Measurements from ENCODE around the gene ATP6V1D.
"Not testable (repeated sequence)": the region's sequence is repeated elsewhere in the genome, so short reads cannot be mapped to it uniquely, and the experiment has no call there.

Gene ATP6V1D

DNA sequence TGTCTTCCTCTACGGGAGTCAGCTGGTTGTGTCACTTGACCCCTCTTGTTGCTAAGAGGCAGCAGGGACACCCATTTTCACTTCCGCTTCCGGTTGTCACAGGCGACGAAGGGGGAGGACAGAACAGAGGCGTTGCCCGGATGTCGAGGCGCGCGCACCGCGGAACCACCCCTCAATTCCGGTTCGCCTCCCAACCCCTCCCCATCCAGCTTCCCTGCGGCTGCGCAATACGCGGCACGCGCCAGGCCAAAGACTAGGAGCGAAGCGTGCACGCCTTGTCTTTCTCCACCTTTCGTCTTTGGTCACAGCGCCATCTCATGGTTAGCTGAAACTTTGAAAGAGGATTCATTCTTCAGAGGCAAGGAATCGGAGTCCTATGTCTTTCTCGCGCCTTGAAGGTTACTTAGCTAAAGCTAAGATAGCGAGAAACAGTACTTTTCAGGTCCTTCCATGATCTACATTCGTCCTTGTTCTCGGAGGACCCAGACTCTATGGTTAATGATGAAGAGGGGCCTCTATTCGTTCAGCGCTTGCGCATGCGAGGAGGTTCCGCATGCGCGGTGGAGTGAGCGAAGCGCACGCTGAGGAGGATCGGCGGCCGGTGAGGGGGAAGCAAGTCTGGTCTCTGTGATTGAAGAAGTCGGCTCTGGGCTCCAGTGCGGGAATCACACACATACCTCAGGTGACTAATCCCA, at the start of gene ATP6V1D, which contains the start of gene EIF2S1:
Gene ATP6V1D, minus strand, starts transcription at position 30 of the 695 bp plus-strand sequence. CDS start 106 bp downstream, outside the sequence.
Gene EIF2S1, plus strand, starts transcription at position 554 of the 695 bp plus-strand sequence. CDS start 4,440 bp downstream, outside the sequence.
- peak; percentile 99 for DNase-seq

DNA sequence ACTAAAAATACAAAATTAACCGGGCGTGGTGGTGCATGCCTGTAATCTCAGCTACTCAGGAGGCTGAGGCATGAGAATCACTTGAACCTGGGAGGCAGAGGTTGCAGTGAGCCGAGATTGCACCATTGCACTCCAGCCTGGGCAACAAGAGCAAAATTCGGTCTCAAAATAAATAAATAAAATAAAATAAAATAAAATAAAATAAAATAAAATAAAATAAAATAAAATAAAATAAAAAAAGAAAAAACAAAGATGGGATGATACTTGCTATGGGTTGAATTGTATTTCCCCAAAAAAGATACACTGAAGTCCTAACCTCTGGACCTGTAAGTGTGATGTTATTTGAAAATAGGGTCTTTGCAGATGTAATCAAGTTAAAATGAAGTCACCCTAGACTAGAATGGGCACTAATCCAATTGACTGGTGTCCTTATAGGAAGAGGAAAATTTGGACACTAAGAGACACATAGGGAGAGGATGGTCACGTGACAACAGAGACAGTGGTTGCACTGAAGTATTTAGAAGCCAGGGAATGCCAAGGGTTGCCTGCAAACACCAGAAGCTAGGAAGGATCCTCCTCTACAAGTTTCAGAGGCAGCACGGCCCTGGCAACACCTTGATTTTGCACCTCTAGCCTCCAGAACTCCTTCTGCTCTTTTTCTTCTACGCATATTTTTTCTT, 48.7 kb upstream of the ATP6V1D start:
- DNase-seq = not testable (repeated sequence)

DNA sequence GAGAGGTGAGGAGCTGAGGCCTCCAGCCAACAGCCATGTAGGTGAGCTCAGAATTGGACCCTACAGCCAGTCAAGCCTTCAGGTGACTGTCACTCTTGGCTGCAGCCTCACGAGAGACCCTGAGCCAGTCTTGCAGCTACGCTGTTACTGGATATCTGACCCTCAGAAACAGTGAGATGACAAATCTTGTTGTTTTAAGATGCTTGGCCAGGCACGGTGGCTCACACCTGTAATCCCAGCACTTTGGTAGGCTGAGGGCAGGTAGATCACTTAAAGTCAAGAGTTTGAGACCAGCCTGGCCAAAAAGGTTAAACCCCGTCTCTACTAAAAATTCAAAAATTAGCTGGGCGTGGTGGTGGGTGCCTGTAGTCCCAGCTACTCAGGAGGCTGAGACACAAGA, 46.2 kb upstream of the ATP6V1D start:
- no peak for DNase-seq

DNA sequence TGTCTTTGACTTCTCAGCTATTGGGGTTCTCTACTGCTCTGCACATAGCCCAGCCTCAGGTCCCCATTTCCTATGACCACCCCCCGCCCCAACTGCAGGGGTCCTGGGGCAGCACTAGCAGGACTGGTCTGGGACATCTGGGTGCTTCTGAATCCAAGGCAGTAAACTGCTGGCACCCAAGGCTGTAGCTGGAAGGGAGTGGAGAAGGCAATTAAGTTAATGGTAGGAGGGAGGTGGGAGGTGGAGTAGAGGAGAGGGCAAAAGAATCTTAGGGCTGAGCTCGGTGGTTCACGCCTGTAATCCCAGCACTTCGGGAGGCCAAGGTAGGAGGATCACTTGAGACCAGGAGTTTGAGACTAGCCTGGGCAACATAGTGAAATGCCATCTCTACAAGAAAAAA, 40.8 kb upstream of the ATP6V1D start:
- DNase-seq = no peak

DNA sequence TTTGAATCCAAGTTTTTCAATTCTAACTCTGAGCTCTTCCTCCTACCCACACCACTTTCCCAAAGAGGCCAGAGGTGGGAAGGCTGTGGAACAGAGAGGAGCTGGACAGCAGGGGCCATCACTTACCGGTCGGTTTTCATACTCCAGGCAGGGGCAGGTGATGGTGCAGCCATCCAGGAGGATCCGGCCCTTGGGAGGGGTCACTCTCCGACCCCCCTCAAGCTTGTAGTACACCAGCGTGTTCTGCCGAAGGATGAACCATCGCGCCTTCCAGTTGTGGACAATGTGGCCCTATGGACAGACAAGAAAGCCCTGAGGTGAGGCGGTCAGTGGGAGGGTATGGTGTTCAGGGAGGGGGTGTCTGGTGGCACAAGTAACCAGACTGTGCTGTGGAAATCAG, 37.9 kb upstream of the ATP6V1D start:
- no peak for DNase-seq

DNA sequence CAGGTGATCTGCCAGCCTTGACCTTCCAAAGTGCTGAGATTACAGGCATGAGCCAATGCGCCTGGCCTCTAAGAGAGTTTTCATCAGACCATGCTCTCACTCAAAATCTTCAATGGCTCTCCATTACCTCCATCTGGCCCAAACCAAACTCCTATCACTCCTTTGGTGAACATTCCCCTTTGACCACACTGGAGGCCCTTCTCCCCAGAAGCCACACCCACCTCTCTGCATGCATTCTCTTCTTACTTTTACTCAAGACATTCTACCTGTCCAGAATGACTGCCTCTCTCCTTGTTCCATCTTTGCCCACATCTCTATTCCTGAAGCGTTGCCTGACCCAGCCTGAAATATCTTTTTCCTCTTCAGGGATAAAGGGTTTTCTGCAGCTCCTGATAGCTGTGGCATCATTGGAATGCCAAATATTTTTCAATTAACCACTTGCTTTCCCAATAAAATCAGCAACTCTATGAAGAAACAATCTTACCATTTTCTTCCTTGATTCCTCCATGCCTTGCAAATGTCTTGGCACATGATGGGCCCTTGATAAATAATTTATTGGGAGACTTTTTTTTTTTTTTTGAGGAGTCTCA, 36.9 kb upstream of the ATP6V1D start:
- DNase-seq = no peak

DNA sequence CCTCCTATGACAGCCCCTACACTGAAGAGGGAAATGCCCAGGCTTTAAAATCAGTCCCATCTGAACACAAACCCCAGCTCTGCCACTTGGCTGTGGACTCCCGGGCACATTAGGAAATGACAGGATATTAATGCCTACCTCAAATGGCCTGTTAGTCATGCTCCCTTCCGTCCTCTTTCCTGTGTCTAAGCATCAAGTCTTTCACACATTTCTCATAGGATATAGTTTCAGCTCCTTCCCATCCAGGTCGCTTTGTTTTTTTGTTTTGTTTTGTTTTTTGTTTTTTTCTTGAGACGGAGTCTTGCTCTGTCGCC, 36.2 kb upstream of the ATP6V1D start:
- no peak for DNase-seq

DNA sequence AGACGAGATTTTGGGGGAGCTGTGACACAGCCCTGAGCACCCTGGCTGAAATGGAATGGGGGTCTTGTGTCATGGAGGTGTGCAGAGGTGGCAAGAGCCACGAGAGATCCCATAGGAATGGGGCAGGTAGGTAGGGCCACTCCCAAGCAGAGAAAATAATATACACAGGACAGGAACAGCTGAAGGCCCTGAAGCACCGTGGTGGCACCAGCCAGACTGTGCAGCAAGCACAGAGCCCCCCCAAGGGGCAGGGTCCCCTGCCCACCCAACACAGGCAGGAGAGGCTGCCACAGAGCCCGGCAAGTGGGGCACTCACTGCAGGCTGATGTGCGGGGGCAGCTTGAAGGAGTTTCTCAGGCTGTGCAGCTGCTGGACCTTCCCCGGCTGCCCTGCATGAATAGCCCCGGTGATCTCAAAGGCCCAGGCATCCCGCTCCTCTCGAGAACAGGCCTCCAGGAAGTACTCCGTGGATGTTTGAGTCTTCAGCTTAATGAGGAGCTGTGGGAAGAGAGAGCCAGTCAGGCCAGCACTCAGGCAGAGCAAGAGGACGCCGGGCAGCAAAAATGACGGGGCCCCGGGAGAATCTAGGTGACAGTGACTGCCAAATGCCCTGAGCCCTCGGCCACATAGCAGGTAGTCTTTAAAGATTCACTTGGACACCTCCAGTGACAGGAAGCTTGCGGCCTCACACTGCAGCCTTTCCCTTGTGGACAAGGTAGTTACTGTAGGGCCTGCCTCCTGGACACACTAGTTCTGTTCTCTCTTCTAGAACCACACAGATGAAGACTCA, 35.7 kb upstream of the ATP6V1D start:
- DNase-seq = no peak

DNA sequence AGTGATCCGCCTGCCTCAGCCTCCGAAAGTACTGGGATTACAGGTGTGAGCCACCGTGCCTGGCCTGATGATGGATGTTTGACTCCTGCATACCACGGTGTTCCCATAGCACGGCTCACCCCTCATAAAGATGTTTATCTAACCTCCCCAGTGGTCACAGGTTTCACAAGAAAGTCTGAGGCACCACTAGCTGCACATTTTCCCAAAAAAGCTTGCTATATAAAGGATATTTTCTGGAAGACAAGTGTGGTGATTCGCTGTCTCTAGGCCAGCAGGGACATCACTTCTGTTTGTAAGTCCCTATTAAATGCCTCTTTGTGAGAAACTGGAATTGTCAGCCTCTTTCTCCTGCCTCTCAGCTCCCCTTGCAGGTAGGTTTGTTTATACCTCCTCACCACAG, 34.1 kb upstream of the ATP6V1D start:
- no peak for DNase-seq

DNA sequence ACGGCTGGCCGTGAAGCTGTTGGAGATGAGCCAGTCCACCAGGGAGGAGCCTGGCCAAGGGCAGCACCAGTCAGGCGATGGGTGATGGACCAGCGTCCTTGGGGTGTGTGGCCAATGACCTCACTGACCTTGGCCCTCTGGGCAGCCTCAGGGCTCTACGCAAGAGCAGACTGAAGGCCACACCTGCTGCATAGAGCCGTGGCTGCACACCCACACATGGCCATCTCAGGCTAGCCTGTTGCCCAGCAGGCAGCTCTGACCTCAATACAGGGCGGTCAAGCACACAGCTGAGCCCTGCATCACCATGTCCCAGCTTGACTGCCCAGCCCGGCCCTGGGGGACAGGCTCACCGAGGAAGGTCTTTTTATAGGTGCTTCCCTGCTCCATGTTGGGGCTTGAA, 33.2 kb upstream of the ATP6V1D start:
- DNase-seq = no peak

DNA sequence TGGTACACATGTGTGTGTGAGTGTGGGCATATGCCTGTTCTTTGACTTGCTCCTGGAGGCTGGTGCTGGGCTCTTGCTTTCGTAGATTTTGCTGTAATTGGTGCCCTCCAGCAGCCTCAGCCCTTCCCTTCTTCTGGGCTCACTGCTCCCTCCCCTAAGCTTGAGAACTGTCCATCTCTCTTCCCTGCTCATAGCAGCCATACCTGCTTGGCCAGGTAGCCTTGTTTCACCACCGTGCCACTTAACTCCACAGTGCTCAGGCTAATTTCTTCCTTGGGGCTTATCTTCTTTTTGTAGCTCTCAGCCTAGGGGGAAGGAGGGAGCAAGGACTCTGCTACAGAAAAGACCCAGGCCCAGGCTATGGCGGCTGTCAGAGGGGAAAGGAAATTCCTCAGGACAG, 32.5 kb upstream of the ATP6V1D start:
- DNase-seq = no peak

DNA sequence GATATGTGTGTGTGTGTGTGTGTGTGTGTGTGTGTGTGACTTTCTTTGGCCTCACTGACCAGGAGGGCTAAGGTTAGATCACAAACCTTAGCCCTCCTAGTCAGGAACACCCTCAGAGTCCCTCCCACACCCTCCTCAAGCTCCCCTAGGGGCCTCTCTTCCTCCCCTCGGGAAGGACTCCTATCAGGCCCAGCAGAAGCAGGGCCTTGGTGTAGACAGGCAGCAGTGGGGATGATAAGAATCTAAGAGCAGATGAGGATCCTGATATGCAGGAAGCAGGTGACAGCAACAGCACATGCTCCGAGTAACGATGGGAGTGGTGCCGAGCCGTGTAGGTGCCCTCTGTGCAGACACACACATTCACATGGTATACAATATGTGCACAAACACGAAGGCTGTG, 31.7 kb upstream of the ATP6V1D start:
- no peak for DNase-seq

DNA sequence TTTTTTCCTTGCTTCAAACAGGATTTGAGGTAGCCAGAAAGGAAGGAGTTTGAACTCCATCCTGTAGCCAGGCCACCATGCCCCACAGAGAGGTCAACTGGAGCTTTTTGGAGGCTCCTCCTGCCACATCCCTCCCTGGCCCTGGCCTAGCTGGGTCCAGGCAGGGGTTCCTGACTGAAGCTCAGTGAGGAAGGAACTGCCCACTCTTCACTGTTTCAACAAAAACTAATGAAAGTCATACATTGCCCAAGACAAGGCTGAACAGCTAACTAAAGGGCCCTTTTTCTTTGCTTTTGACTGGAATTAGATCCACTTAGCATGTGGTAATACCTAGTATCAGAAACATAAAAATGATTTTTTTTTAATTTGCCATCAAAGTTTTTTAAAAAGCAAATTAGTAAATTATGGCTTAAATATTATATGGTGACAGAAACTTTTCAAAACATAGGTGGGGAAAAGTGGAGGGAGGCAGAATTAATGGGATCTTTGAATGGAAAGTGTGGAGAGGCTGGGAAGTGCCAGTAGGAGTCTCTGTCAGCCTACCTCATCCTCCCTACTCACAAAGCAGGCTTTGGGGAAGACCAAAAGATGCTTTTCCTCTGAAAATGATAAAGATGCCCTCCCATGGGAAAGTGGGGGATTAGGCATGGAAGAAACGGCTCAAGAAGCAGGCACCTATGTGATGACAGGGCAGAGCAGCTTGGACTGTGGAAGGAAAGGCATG, 30.4 kb upstream of the ATP6V1D start:
- no peak for DNase-seq

DNA sequence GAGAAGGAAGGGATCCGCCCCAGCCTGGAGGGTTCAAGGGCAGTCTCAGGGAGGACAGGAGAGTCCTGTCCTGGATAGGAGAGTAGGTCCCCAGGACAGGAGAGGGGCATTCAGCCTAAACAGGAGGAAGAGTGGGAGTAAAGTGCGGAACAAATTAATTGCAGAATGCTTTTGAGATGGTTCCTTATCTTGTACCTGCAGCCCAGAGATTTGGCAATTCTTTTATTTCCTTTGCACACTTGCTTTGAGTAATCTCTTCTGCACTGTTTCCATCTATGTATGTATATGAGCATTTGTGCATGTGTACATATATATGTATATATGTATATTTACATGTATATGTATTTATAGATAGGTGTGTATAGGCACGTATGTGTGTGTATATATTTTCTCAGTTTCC, 29.7 kb upstream of the ATP6V1D start:
- DNase-seq = no peak

DNA sequence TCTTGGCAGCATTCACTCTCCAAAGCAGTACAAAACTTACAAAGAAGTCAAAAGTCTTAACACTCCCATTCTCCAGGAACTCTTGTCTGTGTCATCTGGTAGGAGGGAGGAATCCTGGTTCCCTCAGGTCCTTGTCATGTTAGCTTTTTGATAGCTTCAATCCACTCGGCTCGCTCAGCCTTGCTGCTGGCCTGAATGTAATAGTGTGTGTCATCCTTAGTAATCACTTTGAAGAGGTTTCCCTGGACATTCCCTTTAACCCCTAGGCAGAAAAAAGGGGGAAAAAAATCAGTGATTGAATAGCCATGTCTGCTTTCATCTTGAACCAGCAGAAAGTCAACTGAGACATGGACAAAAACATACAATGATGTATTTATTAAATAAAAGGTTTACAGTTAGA, 27.6 kb upstream of the ATP6V1D start:
- DNase-seq = no peak

DNA sequence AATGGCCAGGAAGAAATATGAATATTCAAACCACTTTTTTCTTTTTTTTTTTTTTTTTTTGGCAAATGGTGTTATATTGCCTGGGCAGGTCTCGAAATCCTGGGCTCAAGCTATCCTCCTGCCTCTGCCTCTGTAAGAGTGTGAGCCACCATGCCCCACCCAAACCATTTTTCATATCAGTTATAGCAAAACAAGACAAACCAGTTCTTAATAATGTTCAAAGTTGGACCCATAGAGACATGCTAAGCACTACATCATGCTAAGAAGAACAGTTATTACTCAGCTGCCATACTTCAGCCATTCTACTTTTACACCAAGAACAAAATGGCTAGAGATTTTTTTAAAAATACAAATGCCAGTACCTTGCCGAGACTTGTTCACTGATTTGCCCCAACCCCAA, 26.0 kb upstream of the ATP6V1D start:
- DNase-seq = no peak

DNA sequence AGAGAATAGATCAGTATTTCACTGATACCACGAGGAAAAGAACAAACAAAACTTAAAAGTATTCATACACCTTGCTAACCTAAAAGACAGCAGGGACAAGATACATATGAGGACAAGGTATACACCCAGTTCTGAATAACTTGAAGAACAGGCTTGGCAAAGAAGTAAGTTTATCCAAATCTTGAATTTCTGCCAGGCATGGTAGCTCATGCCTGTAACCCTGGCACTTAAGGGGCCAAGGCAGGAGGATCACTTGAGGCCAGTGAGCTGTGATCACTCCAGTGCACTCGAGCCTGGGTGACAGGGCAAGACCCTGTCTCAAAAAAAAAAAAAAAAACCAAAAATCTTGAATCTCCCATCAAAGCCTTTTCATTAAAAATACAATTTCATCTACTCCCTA, 25.5 kb upstream of the ATP6V1D start:
- DNase-seq = no peak

DNA sequence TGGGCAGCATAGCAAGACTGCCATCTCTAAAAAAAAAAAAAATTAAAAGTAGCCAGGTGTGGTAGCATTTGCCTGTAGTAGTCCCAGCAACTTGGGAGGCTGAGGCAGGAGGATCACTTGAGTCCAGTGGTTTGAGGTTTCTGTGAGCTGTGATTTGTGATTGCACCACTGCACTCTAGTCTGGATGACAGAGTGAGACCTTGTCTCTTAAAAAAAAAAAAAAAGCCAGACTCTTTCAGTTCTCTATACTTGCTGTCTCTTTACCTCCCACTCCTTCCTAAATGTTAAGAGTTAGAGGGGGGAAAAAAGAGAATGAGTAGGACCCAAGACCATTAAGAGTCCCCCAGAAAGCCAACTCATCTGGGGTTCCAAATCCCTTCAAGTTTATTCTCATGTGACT, 18.3 kb upstream of the ATP6V1D start:
- DNase-seq = no peak

DNA sequence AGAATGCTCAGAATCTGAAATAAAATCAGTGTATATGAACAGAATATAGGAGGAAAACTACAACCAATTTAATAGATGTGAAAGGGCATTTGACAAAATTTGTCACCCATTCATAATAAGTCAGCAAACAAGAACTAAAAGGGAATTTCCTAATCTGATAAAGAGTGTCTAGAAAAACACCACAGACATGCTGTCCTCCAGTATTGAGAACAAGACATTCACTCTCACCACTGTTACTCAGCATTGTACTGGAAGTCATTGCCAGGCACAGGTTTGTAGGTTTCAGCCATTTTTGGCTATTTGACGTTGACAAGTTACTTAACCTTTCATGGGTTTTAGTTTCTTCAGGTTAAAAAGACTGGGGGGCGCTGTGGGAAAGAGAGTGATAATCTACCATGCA, 13.7 kb upstream of the ATP6V1D start:
- no peak for DNase-seq

DNA sequence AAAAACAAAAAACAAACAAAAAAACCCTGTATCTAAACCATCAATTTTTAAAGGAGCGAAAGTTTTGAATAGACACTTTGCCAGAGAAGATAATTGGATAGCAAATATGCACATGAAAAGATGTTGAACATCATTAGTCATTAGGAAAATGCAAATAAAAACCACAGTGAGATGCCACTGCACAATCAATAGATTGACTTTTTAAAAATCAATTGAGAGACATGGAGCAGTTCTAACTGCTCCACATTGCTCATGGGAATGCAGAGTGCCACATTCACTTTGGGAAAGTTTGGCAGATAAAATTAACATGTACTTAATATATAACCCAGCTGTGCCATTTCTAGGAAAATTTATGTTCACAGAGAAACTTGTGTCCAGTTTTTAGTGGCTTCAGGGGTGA, 13.2 kb upstream of the ATP6V1D start:
- DNase-seq = no peak

DNA sequence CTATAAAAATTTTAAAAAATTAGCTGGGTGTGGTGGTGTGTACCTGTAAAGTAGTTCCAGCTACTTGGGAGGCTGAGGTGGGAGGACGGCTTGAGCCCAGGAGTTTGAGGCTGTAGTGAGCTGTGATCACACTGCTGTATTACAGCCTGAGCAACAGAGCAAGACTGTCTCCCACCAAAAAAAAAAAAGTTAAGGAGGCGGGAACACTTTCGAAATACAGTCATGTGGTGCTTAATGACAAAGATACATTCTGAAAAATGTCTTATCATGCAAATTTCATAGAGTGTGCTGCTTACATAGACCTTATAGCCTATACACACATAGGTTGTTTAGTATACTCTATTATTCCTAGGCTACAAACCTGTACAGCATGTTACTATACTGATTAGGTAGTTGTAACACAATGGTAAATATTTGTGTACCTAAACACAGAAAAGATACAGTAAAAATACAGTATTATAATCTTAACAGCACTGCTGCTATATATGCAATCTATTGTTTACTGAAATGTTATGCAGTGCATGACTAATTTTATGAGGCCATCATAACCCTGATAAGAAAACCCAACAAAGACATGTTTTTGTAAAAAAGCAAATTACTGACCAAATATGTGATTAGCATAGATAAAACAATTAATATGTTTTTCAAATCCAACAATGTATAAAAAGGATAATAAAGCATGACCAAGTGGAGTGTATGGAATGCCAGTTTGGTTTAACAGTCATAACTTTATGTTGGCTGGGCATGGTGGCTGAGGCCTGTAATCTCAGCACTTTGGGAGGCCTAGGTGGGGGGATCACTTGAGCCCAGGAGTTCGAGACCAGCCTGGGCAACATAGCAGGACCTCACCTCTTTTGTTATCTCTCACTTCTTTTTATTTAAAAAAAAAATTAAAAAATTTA, 11.9 kb upstream of the ATP6V1D start:
- DNase-seq = no peak

DNA sequence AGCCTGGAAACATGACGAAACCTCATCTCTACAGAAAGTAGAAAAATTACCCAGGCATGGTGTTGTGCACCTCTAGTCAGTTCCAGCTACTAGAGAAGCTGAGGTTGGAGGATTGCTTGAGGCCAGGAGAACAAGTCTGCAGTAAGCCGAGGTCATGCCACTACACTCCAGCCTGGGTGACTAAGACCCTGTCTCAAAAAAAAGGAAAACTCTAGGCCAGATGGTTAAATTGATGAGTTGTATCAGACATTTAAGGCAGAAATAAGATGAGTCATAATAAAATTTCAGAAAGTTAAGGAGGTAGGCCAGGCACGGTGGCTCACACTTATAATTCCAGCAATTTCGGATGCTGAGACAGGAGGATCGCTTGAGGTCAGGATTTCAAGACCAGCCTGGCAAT, 11.2 kb upstream of the ATP6V1D start:
- no peak for DNase-seq
